HG02763 (cell line): ENCODE results near the gene PCSK6.

Source experiments
- ATAC-seq: cut with Tn5 transposase; IDR thresholded peaks from one replicate; pipeline ENCODE4 v1.9.1; 2021; ENCODE audit warnings: mild to moderate bottlenecking, moderate library complexity; ENCODE audit not compliant: unreplicated experiment

PCSK6 gene

DNA sequence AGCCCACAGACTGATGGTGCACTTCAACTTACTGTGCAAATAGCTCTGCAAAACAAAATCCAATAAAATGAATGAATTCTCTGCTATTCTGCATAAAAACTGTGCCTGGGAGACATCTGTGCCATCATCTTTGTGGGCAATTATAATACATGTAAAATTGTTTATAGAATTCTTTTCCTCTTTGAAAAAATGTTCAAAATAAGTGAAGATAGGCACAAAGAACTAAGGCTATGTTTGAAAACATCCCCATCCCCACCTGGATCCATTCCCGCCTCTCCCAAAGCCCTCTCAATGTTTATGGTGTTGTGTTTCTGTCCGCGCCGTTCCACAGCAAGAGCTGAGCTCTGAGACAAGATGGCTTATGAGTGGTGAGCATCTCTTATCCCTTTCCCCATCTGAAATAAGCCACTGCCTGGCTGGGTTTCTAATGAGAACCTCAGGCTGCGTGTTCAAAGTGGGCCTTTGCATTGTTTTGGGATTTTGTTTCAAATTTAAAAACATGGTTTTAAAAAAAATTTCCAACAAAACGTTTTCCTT, 172.1 kb downstream of the PCSK6 start:
- no peak for ATAC-seq

DNA sequence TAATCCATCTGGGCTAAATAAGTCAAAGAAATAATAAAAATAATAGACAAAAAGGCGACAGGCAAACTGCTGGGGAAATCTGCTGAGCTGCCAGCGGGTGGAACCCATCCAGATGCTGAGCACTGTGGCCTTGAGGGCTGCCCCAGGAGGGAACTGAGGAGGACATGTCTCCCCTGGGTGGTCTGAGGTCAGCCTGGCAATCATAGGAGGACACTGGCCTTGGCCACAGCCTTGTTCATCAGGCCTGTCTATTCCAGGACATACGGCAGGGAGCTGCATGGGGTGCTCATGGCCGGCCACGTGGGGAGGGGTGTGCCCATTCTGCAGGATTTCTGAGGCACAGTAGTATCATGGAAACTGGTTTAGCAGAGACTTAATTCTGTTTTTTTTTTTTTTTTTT, 173.0 kb downstream of the PCSK6 start:
- no peak for ATAC-seq

DNA sequence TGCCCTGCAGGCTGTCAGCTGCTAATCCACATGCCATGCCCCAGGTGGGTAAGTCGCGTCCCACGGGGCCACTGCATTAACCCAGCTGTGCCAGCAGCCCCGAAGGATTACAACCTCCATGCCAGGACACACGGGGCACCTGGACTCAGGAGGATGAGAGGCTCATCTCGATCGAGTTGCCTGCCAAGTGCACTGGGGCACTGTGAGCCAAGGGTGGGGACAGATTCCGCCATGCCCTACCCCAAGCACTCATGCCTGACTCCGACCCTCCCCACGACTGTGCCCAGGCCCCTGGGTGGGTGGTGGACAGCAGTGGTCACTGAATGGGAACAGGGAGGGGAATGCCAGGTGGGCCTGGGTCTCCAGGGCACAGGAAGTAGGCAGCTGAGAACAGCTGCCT, 173.8 kb downstream of the PCSK6 start:
- ATAC-seq = no peak

DNA sequence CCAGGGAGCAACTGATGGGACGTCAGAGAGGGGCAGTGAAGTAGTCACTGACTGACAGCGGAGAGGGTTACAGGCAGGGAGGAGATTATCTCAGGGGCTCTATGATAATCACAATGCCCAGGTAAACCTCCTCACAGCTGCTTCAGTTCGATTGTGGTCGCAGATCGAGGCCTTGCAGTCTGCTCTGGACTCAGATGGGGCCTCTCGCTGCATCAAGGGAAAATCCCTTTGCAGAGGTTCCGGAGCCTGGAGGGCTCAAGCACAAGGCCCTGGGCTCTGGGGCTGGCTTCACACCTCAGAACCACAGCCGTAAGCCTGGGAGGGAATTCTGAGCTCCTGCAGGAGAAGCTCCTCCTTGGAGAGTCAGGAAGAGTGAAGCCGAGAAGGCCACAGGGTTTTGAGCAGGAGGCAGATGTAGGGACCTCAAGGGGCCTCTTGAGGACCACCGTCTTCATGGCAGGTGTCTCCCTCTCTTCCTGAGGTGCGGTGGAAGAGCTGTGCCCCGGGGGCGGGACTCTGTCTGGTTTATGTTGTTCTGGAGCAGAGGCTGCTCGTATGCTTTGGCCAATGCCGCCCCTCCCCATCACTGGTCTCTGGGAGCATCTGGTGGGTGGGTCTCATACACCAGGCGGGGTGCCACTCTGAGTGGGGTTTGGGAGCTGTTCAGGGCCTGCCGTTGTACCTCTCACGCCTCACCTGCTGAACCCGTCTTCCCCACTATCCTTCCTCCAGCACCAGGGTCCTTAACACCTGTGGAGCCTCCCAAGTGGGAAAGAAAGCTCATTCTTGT, 175.0 kb downstream of the PCSK6 start:
- no peak for ATAC-seq

DNA sequence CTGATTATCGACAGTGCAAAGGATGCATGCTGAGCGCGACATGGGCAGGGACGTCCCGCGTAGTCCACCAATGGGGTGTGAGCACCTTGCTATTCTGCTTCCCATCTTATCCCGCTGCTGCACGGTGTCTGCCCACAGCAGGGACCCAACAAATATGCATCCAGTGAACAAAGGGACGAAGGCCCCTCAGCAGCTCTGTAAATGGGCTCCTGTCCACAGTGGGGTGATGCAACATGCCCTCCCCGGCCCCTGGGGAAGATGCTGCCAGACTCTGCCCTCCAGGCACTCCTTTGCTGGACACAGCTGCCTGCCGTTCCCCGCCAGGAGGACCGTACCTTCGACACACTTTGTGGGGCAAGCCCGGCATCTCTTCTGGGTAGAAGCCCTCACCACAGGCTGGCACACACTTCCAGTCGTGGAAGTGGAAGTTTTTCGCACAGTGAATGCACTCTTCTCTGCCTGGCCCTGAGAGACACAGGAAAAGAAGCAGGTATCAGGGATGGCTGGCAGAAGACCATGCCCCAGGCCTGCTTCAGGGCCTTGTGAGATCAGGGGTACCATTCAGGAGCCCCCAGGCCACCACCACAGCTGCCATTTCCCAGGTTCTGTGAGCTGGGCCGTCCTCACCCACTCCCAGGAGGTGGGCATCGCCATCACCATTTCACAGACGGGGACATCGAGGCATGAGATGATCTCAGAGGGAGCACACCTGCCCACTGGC, 176.3 kb downstream of the PCSK6 start:
- ATAC-seq = no peak

DNA sequence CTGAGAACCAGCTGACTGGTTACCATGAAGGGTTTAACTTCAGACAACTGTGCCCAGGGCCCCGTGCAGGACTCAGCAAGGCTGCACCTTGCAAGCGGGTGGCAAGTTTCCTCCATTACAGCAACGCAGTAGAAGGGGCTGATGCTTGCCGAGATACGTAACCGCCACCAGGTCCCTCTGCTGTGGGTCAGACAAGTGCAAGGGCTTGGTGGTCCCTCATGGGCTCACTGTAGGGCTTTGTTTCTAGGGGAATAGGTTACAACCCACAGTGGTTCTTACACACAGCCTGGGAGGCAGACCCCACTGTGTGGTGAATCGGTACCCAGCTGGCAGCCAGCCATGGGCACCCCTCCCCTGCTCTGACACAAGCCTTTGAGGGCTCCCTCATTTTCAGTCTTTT, 179.0 kb downstream of the PCSK6 start:
- no peak for ATAC-seq

DNA sequence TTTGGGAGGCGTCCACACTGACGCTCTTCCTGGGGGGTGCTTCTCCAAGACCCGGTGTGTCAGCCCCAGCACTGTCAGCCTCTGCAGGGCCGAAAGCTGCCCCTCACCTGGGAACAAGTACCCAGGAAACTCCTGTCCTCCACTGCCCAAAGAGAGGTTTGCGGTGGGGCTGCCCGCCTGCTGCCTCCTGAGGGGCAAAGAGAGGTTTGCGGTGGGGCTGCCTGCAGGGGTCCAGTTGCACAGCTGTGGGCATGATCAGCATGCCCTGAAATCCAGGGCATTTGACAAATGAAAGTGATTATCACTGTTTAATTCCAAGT, 179.4 kb downstream of the PCSK6 start:
- ATAC-seq = no peak

DNA sequence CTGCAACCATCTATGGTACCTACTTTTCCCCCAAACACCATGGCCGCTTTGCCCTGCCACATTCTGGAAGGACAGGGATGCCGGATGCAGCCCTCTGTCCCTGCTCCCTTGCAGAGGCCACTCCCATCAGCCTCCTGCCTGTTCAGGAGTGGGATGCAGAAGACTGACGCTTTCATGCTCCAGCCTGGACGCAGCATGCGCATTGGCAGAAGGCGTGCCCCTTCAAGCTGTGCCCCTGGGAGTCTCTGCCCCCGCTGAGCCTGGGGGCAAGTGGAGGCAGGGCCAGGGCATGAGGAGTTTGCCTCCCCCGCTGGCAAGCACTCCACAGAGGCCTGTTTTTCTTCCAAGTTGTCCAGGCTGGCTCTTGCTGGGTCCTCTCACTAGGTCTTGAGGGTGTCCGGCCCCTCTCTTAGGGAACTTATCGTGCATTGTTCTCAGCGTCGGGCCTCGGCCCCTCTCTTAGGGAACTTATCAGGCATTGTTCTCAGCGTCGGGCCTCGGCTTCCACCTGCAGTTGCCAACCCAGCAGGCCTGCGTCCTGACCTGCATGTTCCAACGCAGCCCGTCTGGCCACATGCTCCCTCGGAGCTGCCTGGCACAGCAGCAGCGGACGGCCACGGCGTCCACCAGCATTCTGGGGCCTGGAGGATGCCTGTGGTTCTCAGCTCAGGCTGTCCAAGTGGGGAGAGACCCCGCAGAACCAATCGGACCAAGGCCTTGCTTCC, 179.9 kb downstream of the PCSK6 start:
- ATAC-seq = no peak

DNA sequence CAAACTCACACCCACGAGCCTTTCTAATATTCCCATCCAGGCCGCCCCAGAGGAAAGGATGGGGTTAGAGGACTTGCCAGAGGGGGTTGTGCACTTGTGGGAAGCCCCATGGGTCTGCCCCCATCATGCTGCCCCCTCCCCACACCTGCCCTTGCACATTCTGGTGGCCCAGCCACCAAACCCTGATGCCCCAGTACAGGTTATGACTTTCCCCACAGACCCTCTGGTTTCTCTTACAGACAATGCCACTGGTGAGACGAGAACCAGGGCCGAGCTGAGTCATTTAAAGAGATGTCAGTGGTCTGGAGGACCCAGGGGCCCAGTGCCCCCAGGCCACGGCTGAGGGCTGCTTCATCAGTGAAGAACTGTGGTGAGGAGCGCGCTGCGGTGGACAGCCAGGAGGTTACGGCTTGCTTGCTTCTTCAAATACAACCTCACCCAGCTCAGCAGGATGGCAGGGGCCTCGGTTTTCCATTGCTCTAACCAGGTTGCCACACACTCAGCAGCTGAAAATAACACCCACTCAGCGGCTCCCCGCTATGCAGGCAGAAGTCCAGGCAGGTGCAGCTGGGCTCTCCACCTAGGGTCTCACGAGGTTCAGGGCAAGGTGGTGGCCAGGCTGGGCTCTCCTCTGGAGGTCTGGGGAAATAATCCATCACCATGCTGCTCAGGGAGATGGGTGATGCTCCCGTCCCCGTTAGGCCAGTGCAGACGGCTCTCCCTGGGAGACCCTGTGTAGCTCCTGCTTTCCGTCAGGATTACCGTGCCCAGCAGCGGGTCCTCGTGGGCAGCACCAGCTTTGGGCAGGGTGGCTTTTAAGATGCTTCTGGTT, 180.7 kb downstream of the PCSK6 start:
- no peak for ATAC-seq

DNA sequence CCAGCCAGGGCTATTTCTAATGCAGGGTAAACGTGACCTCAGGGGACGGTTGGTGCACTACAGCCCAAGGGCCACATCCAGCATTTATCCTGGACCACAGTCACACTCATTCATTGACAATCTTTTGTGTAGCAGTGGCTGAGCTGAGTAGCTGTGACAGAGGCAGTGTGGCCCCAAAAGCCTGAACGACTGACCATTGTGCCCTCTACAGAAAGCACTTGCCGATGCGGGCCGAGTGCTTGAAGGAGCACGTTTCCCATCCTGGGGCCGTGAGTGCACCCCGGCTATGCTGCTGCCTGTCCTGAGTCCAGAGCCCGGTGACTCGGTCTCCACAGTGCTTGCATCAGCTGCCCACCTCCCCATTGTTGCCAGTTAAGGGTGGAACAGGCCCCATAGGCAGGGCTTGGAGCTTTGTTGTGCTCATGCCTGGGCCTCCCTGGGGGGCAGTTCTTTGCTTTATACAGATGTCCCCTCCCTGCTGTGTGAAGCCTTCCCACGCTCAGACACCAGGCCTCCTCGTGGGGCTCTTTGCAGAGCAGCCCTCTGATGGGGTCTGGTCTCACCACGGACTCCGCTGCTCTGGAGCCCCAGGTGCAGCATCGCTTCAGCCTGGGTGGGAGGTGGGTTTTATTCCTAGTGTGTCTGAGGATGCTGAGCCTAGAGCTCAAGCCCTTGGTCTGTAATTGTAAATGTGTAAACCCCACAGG, 181.5 kb downstream of the PCSK6 start:
- ATAC-seq = no peak

DNA sequence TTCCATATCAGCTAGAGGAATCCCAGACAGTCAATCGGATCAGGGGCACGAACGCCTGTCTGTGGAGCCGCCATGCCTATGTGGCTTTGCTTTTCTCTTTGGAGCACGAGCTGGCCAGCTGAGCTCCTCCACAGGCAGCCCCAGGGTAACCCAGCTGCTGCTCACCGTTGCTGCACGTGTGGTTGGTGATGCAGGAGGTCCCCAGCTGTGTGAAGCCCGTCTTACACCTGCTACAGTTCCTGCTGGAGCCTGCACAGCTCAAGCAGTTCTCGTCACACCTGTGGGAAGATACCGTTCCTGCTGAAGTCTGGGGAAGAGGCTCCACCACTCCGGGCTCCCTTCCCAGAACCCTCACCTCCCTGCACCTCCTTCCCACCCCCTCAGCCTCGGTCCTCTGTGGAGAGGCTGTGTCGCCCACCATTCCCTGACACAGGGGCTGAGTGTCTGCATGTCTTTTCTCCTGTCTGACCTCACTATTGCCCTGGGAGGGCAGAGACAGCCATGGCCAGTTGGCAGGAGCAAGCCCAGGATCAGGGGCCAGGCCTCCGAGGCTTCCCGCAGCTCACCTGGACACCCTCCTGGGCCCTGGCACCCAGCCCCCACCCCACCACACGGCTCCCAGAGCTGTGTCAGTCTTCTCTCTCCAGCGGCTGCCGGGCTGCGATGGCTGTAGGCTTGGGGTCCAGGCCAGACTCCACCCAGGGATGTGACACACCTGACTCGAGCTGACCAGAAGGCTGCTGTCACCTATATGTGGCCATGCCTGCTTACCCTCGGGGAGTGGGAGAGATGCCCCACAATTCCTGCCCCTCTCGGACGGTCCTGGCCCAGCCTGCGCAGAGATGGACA, 182.2 kb downstream of the PCSK6 start:
- no peak for ATAC-seq

DNA sequence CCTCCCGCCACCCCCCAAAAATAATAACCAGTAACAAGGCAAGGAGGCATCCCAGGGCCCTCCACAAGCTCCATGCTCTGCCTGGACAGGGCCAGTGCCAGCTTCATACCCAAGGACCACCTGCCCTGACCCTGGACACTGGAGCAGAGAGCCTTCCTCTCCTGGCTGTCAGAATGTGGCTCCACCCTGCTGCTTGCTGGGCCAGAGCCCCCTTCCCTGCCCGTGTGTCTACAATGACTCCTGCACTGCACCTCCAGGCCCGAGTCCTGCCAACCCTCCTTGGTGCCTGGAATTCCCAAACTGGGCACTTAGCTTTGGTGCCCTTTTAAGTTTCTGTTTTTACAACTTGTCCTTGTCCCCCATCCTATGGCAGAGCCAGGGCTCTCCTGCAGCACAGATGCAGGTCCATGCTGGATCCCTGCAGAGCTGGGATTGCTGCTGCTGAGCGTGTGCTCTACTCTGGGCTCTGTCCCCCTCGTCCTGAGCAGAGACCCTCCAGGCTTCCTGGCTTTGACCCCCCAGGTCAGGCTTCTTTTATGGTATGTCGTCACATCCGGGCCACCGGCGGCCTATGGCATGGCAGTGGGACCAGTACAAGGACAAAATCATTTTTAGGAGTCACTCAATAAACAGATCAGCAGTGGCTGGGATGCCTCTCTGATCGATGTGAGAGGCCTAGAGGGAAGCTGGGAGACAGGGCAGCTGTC, 183.0 kb downstream of the PCSK6 start:
- no peak for ATAC-seq

DNA sequence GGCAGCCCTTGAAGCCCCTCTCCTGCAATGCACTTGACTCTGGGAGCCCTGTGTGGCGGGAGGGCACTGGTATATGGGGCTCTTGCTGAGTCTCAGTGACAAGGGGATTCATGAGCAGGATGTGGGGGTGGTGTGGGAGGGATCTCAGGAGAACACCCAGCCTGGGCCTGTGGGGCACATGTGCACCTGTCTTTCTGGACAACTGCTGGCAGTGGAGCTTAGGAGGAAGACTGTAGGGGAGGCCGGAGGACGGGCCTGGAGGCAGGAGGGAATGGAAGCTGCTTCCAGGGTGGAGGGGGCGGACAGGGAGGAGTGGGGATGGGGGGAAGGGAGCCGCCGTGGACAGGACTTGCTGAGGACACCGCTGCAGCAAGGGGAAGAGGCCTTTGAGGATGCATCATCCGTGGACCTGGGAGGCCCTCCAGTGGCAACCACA, 183.7 kb downstream of the PCSK6 start:
- ATAC-seq = no peak

DNA sequence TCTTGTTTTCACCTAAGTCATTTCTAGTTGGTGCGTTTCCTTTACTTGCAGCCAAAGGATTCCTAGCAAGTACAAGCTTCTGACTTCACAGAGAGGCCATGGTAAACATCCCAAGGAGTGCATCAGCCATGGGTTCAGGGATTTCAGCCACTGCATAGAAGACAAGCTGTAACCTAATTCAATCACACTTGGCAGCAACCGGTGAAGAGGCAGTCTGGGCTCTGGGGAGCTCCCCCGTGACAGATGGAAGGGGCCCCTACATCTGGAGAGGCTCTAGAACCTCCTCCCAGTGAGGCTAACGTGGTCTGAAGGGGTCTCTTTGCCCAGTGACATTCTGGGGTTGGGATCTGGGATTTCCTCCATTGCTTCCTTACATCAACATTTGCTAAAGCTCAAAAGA, 186.1 kb downstream of the PCSK6 start:
- no peak for ATAC-seq

DNA sequence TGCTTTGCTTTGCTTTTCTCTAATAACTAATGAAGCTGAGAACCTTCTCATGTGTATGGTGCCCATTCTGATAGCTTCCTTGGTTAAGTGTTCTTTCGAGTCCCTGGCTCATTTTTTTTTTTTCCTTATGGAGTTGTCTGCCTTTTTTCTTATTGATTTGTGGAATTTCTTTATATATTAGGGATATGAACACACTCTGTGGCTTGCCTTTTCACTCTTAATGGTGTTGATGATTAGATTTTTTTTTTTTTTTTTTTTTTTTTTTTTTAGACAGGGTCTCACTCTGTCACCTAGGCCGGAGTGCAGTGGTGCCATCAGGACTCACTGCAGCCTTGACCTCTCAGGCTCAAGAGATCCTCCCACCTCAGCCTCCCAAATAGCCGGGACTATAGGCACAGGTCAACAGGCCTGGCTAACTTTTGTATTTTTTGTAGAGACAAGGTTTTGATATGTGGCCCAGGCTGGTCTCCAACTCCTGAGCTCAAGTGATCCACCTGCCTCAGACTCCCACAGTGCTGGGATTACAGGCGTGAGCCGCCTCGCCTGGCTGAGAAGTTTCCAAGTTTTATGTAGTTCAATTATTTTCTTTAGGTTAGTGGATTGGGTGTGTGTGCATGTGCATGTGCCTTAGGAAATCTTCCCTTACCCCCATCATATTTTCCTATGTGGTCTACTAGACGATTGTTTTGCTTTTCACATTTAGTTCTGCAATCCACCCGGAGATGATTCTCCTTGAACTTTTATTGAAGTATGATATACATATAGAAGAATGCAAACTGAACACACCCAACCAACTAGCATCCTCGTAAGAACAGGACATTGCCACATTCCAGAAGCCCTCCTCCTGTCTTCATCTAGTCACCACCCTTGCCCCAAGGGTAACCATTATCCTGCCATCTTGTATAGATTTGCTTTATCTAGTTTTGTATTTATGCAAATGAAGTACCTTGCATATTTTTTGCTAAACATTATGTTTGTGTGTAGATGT, 192.8 kb downstream of the PCSK6 start:
- ATAC-seq = no peak

DNA sequence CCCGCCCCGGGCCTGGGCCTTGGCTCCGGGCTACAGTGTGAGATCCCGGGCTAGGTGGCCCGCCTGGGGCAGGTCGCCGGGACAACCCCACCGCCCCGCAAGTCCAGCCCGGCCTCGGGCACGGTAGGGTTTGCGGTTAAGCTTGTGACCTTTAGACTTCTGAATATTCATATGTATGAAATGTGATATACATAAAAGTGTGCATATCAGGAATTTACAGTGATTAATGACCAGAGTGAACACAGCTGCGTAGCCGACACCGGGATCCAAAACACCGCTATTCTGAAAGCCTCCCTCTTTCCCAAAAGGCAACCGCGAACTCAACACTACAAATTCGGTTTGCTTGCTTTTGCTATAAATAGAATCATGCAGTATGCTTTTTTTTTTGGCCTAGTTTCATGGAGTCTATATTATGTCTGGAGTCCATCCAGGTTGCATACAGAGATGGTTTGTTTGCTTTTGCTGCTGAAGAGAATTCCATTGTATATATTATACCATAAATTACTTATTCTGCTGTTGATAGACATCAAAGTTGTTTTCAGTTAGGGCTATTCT, 193.8 kb downstream of the PCSK6 start:
- no peak for ATAC-seq
